Memory B cell (primary cell): ENCODE results near the gene COX15.
"Not testable (repeated sequence)": the region's sequence is repeated elsewhere in the genome, so short reads cannot be mapped to it uniquely, and the experiment has no call there.

Experiments used
- ATAC-seq: fragments of 150-1000 bp; cut with Tn5 transposase; 2 replicates; pipeline ENCODE4 v1.10.0; 2021; ENCODE audit warnings: low read depth, mild to moderate bottlenecking, moderate library complexity
- DNase-seq, 2 donors: peaks; one replicate each; pipeline ENCODE4 v3.0.0; 2022; ENCODE audit warnings: low spot score in 2 of 2
- H3K27ac Mint-ChIP-seq: one replicate; pipeline ENCODE4 v1.8.0; 2022; ENCODE audit warnings: mild to moderate bottlenecking, moderate library complexity, mixed read lengths
- H3K27me3 Mint-ChIP-seq: one replicate; pipeline ENCODE4 v1.8.0; 2022; ENCODE audit warnings: mixed read lengths
- H3K36me3 Mint-ChIP-seq: one replicate; pipeline ENCODE4 v1.8.0; 2022; ENCODE audit warnings: mild to moderate bottlenecking, mixed read lengths
- H3K4me1 Mint-ChIP-seq: one replicate; pipeline ENCODE4 v1.8.0; 2022; ENCODE audit warnings: mixed read lengths
- H3K4me3 Mint-ChIP-seq: one replicate; pipeline ENCODE4 v1.8.0; 2022; ENCODE audit warnings: mild to moderate bottlenecking, moderate library complexity, mixed read lengths
- H3K9me3 Mint-ChIP-seq: one replicate; pipeline ENCODE4 v1.8.0; 2022; ENCODE audit warnings: mixed read lengths

The COX15 gene

DNA sequence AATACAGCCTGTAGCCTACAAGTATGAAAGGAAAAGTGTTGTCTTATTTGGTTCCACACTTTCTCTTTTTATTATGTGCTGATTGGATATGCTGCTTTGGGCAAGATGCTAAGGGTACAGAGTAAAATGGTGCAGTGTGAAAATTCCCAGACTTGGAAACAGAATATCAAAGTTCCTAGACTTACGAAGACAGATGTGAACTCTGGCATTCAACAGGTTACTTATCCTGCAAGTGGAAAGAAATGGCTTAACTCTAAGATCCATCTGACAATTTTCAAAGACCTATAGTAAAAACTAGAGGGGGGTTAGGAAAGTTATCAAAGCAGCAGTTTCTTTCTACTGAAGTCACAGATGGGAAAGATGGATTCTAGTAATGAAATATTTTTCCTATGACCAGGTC is 24.2 kb upstream of the COX15 start:
- H3K4me1 Mint-ChIP-seq = no peaks in the 10 kb centered on the region
- no peaks in the 10 kb centered on the region for H3K9me3 Mint-ChIP-seq
- H3K4me3 Mint-ChIP-seq = no peak overlapping the region
- no peak overlapping the region for H3K27ac Mint-ChIP-seq
- DNase-seq (no peak), ATAC-seq (no peak)
- no peaks in the 10 kb centered on the region for H3K27me3 Mint-ChIP-seq
- H3K36me3 Mint-ChIP-seq = peaks cover 50% of the 10 kb centered on the region

DNA sequence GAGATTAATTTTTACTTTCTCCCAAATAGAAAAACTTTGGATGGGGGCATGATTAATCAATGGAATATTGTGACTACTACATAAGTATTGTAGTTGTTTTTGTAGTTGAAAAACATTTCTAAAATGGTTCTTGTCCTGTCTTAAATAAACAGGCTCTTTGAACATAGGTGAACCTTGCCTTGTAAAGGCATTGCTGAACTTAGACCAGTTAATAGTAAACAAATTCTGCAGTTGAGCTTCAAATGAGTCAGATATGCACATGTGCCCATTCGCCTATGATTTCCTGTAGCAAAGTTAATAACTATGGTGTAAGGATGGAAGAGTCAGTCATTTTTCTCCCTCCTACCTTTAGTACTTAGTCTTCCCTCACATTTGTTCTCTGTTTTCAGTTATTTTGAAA is 22.7 kb upstream of the COX15 start:
- Mint-ChIP-seq H3K27me3 (no peaks in the 10 kb centered on the region), H3K36me3 (peaks cover 51% of the 10 kb centered on the region), H3K4me3 (no peak overlapping the region), H3K27ac (no peak overlapping the region), H3K9me3 (no peaks in the 10 kb centered on the region), H3K4me1 (no peaks in the 10 kb centered on the region)
- DNase-seq (no peak), ATAC-seq (no peak)

DNA sequence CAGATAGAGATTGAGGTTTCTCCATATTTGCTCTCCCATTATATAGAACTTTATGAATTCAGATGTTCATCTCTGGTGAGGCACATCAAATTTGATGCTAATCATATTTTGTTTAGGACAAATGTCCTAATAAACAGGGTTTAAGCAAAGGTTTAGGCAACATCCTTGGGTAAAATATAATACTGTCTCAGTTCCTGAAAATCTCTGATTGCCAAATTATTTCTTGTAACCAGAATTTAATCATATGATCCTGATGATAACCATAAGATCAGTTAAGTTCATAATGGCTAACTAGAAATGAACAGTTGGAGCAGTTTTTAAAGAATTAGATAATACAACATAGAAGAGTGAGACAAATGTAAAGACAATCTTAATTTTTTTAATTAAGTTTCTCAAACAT is 18.7 kb upstream of the COX15 start:
- DNase-seq (no peak), ATAC-seq (no peak)
- Mint-ChIP-seq H3K27ac (no peak overlapping the region), H3K36me3 (peaks cover 37% of the 10 kb centered on the region), H3K9me3 (no peaks in the 10 kb centered on the region), H3K4me1 (peaks cover 2% of the 10 kb centered on the region), H3K4me3 (no peak overlapping the region), H3K27me3 (no peaks in the 10 kb centered on the region)

DNA sequence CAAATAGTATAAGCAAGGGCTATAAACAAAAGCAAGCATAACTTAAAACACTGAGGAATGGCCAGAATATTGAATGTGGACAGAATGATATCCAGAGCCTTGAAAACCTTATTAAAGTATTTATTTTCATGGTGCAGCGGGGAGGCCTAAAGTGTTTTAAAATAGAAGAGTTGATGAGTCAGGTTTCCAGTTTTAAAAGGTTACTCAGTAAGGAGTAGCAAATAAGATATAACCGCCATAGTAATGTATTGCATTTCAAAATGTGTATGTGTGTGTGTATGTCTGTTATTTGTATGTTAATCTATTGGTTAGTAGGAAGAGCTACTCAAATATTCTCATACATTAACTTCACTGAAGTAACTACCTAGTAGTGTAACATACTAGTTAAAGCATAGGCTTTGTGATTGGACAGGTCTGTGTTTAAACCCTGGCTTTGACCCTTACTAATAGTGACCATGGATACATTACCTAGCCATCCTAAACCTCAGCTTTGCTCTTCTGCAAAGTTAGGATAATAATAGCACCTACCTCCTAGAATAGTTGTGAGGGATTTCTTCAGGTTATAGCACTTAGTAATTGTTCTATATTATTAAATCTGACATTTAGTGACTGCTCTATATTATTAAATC is 17.0 kb upstream of the COX15 start:
- Mint-ChIP-seq H3K27ac (no peak overlapping the region), H3K36me3 (peaks cover 38% of the 10 kb centered on the region)

DNA sequence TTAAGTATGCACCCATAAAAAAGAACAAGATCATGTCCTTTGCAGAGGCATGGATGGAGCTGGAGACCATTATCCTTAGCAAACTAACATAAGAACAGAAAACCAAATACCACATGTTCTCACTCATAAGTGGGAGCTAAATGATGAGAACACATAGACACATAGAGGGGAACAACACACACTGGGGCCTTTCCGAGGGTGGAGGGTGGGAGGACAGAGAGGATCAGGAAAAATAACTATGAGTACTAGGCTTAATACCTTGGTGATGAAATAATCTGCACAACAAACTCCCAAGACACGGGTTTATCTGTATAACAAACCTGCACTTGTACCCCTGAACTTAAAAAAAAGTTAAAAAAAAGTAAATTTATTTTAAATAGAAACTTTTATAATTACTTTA is 14.2 kb upstream of the COX15 start:
- peaks cover 52% of the 10 kb centered on the region for H3K36me3 Mint-ChIP-seq
- H3K27ac Mint-ChIP-seq, H3K27me3 Mint-ChIP-seq, ATAC-seq, H3K4me1 Mint-ChIP-seq, H3K4me3 Mint-ChIP-seq, DNase-seq, H3K9me3 Mint-ChIP-seq: not testable (repeated sequence)

More for the DNA sequence above, 17.0 kb upstream of the COX15 start:
- DNase-seq (no peak), ATAC-seq (no peak)
- Mint-ChIP-seq H3K4me1 (peaks cover 2% of the 10 kb centered on the region), H3K9me3 (no peaks in the 10 kb centered on the region), H3K4me3 (no peak overlapping the region), H3K27me3 (no peaks in the 10 kb centered on the region)

DNA sequence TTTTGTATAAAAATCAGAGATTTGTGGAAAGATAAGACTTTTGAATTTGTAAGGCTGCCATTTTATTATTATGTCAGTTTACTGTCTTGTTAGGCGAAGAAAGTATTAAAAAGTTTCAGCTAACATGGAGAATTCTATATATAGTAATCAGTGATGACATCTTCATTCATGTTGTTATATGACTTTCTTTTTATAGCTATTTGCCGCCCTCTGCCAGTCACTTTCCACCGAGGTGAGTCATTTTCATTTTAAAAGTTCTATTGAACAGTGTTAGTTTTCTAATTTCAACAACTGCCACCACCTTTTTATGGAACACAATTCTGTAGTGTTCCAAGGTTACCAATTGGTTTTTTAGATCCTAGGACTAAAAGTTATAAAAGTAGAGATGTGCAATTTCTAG is 11.9 kb upstream of the COX15 start:
- H3K4me3 Mint-ChIP-seq = no peak overlapping the region
- no peaks in the 10 kb centered on the region for H3K27me3 Mint-ChIP-seq
- H3K9me3 Mint-ChIP-seq = peaks cover 10% of the 10 kb centered on the region
- no peak for ATAC-seq
- H3K4me1 Mint-ChIP-seq = peaks cover 4% of the 10 kb centered on the region
- H3K36me3 Mint-ChIP-seq = peaks cover 54% of the 10 kb centered on the region
- peak overlapping the region; percentile 42 for H3K27ac Mint-ChIP-seq
- DNase-seq = no peak

DNA sequence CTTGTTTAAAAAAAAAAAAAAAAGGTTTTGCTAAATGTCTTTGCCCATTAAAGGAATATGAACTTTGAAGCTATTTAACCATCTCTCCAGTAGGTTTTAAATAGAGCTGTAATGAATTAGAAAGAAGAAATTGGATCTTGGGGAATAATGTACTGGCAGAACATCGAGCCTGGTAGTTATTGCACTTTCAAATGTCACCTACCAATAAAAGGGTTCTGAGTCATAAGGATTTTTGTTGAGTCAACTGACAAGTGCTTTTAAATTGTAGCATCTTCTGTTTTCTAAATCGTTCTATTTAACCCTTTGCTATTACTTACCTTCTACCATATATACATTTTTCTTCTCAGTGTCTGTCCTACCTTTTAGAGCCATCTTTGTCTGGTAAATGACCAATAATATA is 10.8 kb upstream of the COX15 start:
- peaks cover 10% of the 10 kb centered on the region for H3K9me3 Mint-ChIP-seq
- no peak overlapping the region for H3K4me3 Mint-ChIP-seq
- H3K27ac Mint-ChIP-seq = no peak overlapping the region
- DNase-seq = no peak
- ATAC-seq = no peak
- H3K4me1 Mint-ChIP-seq = peaks cover 3% of the 10 kb centered on the region
- H3K36me3 Mint-ChIP-seq = peaks cover 51% of the 10 kb centered on the region
- no peaks in the 10 kb centered on the region for H3K27me3 Mint-ChIP-seq

DNA sequence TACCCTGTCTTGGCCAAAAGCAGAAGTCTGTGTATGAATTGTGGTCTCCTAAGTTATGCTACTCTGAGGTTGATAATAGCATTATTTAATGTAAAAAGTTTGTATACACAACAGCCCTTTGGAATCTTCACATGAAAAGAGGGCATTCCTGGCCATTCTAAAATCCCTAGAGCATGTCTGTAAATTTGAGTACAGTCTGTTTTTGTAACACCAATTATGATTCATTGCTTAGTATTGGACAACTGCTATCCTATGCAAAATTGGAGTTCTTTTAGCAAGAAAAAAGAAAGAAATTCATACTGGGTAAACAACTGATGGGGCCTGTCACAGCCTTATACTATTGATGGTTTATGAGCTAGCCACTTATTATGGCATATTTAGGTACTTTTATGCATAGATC is 10.3 kb upstream of the COX15 start:
- Mint-ChIP-seq H3K27me3 (no peaks in the 10 kb centered on the region), H3K9me3 (peaks cover 10% of the 10 kb centered on the region), H3K36me3 (peaks cover 55% of the 10 kb centered on the region), H3K27ac (no peak overlapping the region), H3K4me3 (no peak overlapping the region), H3K4me1 (peaks cover 3% of the 10 kb centered on the region)
- ATAC-seq (no peak), DNase-seq (no peak)

DNA sequence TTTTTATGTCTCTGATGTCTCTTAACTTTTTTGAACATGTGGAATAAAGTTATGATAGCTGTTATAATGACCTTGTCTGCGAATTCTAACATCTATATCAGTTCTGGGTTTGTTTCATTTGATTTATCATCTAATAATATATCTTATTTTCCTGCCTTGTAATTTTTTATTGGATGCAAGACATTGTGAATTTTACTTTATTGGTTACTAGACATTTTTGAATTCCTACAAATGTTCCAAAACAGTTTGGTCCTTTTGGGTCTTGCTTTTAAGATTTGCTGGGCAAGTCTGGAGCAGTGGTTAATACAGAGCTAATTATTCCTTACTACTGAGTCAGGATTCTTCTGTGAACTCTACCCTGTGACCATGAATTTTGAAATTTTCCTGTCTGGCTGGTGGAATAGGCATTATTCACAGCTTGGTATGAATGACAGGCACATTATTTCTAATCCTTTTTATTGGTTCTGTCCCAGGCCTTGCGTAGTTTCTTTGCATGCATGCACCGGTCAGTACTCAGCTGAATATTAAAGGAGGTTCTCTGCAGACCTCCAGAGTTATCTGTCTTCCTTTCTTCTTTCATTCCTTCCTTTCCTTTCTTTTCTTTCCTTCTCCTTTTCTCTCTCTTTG is 9.1 kb upstream of the COX15 start:
- ATAC-seq (no peak), DNase-seq (no peak)
- peaks cover 58% of the 10 kb centered on the region for H3K36me3 Mint-ChIP-seq
- H3K27me3 Mint-ChIP-seq = no peaks in the 10 kb centered on the region
- peaks cover 10% of the 10 kb centered on the region for H3K9me3 Mint-ChIP-seq
- peaks cover 3% of the 10 kb centered on the region for H3K4me1 Mint-ChIP-seq
- H3K4me3 Mint-ChIP-seq = no peak overlapping the region
- H3K27ac Mint-ChIP-seq = no peak overlapping the region

DNA sequence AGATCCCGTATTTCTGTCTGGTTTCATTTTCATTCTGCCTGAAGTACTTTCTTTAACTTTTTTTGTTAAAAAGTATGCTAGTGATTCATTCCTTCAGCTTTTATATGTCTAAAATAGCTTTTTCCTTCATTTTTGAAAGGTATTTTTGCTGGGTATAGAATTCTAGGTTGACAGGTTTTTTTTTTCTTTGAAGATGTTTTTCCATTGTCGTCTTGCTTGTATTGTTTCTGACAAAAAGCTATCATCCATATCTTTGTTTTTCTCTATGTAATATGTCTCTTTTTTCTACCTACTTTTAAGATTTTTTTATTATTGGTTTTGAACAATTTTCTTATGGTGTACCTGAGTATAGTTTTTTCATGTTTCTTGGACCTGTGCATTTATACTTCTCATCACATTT is 8.3 kb upstream of the COX15 start:
- no peak overlapping the region for H3K27ac Mint-ChIP-seq
- H3K9me3 Mint-ChIP-seq = peaks cover 10% of the 10 kb centered on the region
- H3K36me3 Mint-ChIP-seq = peaks cover 58% of the 10 kb centered on the region
- H3K4me1 Mint-ChIP-seq = peaks cover 4% of the 10 kb centered on the region
- ATAC-seq (no peak), DNase-seq (no peak)
- H3K27me3 Mint-ChIP-seq = no peaks in the 10 kb centered on the region
- no peak overlapping the region for H3K4me3 Mint-ChIP-seq

DNA sequence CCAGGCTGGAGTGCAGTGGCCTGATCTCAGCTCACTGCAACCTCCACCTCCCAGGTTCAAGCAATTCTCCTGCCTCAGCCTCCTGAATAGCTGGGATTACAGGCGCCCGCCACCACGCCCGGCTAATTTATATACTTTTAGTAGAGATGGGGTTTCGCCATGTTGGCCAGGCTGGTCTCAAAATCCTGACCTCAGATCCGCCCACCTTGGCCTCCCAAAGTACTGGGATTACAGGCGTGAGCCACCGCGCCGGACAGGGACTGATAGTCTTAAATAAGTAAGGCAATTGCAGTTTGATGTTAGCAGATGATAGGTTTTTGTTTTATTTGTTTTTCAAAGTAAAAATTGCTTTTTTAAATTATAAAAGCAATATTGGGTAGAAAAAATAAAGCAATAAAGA is 2.2 kb upstream of the COX15 start:
- DNase-seq, H3K27ac Mint-ChIP-seq, ATAC-seq, H3K9me3 Mint-ChIP-seq, H3K27me3 Mint-ChIP-seq, H3K4me3 Mint-ChIP-seq: not testable (repeated sequence)
- peaks cover 20% of the 10 kb centered on the region for H3K36me3 Mint-ChIP-seq
- H3K4me1 Mint-ChIP-seq = peaks cover 15% of the 10 kb centered on the region

DNA sequence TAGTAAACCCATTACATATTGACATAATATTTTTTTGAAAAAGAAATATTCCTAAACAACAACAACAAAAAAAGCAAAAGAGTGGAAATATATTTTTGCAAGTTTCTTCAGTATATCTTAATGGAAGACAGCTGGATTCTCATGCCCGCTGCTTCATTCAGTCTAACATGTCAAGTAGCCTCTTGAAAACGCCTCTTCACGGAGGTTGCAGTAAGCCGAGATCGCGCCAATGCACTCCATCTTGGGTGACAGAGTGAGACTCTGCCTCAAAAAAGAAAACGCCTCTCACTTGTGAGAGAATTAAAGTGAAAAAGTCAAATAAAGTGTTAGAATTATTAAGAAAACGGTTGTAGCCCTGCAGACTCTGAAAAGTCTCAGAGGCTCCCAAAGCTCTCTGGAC is 1.4 kb upstream of the COX15 start:
- ATAC-seq = no peak
- no peaks in the 10 kb centered on the region for H3K9me3 Mint-ChIP-seq
- H3K4me3 Mint-ChIP-seq = no peak overlapping the region
- no peaks in the 10 kb centered on the region for H3K27me3 Mint-ChIP-seq
- DNase-seq = no peak
- H3K36me3 Mint-ChIP-seq = peaks cover 19% of the 10 kb centered on the region
- no peak overlapping the region for H3K27ac Mint-ChIP-seq
- H3K4me1 Mint-ChIP-seq = peaks cover 16% of the 10 kb centered on the region

DNA sequence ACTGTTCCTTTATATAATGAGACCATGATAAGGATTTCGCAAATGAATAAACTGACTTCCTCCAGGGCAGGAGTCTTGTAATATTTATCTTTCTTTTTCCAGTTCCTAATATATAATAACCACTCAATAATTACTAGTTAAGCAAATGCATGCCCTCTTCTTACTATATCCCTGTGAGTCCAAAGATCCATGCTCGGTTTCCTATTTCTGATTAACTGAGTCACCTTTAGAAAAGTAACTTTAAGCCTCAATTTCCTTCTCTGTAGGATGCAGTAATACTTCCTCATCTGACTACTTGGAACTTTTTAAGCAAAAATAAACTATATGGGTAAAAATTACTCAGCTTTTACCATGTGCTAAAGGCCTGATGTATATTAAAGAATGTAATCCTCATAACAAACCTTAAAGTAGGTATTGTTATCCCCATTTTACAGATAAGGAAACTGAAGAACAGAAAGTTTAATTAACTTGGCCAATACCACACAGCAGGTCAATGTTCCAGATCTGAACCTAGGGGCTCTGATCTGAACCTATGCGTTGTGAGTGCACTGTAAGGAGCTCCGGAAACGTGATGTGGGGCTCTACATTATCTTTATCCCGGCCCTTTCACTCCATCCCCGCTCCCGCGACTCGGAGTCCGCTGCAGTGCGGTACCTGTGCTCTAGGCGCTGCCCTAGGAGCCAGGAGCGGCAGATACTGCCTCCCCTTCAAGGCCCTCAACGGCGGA is 458 bp downstream of the COX15 start:
- ATAC-seq = no peak
- H3K4me1 Mint-ChIP-seq = peaks cover 16% of the 10 kb centered on the region

DNA sequence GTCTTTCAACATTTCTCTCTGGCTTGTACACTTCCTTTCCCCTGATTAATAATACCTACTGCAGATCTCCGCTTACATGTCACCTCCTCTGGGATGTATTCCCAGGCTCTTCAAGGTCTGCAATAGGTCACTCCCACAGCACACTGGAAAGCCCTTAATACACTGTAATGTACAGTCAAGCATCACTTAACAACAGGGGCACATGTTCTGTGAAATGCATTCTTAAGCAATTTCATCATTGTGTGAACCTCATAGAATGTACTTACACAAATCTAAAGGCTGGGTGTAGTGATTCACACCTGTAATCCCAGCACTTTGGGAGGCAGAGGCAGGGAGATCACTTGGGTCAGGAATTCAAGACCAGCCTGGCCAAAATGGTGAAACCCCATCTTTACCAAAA is 1.9 kb downstream of the COX15 start:
- Mint-ChIP-seq H3K36me3 (peaks cover 11% of the 10 kb centered on the region), H3K9me3 (no peaks in the 10 kb centered on the region), H3K27me3 (no peaks in the 10 kb centered on the region), H3K4me3 (no peak overlapping the region), H3K4me1 (peaks cover 14% of the 10 kb centered on the region), H3K27ac (no peak overlapping the region)
- DNase-seq (no peak), ATAC-seq (no peak)

More for the DNA sequence above, 458 bp downstream of the COX15 start:
- H3K27ac Mint-ChIP-seq = peak overlapping the region; percentile 96
- no peaks in the 10 kb centered on the region for H3K9me3 Mint-ChIP-seq
- H3K27me3 Mint-ChIP-seq = no peaks in the 10 kb centered on the region
- no peak for DNase-seq
- H3K4me3 Mint-ChIP-seq = peak overlapping the region; percentile 100
- peaks cover 12% of the 10 kb centered on the region for H3K36me3 Mint-ChIP-seq
